Right lobe of liver (tissue), 4 donors: ENCODE data around the gene VEZT.
"Not testable (repeated sequence)": the region's sequence is repeated elsewhere in the genome, so short reads cannot be mapped to it uniquely, and the experiment has no call there.

Experiments used
- POLR2A ChIP-seq: fragments of 450-650 bp; IDR thresholded peaks from one replicate; pipeline ENCODE4 v1.6.1; 2017; ENCODE audit warnings: antibody characterized with exemption, mild to moderate bottlenecking
- TF ChIP-seq, protein P1 (sequence below), 4 donors: fragments of 200-600 bp in 3 of 4; fragments of 450-650 bp in 1 of 4; IDR thresholded peaks; one replicate each; pipeline versions ENCODE4 v1.5.1 to v1.8.0; 2016 to 2022; ENCODE audit warnings: antibody characterized with exemption in 4 of 4, mild to moderate bottlenecking in 2 of 4
- donor health status: DM: no; HTN: no; CAD: no.
- donor health status: DM: no; HTN: no; CAD: no.
- donor health status: DM: no; HTN: yes; CAD: no.

GRCh38 chr12:95235621-95236020 lies 18.0 kb downstream of the VEZT start:
- TF ChIP-seq, protein P1, sequence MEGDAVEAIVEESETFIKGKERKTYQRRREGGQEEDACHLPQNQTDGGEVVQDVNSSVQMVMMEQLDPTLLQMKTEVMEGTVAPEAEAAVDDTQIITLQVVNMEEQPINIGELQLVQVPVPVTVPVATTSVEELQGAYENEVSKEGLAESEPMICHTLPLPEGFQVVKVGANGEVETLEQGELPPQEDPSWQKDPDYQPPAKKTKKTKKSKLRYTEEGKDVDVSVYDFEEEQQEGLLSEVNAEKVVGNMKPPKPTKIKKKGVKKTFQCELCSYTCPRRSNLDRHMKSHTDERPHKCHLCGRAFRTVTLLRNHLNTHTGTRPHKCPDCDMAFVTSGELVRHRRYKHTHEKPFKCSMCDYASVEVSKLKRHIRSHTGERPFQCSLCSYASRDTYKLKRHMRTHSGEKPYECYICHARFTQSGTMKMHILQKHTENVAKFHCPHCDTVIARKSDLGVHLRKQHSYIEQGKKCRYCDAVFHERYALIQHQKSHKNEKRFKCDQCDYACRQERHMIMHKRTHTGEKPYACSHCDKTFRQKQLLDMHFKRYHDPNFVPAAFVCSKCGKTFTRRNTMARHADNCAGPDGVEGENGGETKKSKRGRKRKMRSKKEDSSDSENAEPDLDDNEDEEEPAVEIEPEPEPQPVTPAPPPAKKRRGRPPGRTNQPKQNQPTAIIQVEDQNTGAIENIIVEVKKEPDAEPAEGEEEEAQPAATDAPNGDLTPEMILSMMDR (IDR thresholded peaks at IDR 0.05) = not testable (repeated sequence)
- TF ChIP-seq POLR2A = not testable (repeated sequence)
